ENCODE data around the gene MOGAT3. TPM values are rescaled to one million over a fixed set of nuclear protein-coding genes. Genes with fewer than 3 reads are reported as not detected.
"Not testable (repeated sequence)": the region's sequence is repeated elsewhere in the genome, so short reads cannot be mapped to it uniquely, and the experiment has no call there.

Gene MOGAT3
- total and polyA plus RNA-seq, 4 donors, result not detected

DNA sequence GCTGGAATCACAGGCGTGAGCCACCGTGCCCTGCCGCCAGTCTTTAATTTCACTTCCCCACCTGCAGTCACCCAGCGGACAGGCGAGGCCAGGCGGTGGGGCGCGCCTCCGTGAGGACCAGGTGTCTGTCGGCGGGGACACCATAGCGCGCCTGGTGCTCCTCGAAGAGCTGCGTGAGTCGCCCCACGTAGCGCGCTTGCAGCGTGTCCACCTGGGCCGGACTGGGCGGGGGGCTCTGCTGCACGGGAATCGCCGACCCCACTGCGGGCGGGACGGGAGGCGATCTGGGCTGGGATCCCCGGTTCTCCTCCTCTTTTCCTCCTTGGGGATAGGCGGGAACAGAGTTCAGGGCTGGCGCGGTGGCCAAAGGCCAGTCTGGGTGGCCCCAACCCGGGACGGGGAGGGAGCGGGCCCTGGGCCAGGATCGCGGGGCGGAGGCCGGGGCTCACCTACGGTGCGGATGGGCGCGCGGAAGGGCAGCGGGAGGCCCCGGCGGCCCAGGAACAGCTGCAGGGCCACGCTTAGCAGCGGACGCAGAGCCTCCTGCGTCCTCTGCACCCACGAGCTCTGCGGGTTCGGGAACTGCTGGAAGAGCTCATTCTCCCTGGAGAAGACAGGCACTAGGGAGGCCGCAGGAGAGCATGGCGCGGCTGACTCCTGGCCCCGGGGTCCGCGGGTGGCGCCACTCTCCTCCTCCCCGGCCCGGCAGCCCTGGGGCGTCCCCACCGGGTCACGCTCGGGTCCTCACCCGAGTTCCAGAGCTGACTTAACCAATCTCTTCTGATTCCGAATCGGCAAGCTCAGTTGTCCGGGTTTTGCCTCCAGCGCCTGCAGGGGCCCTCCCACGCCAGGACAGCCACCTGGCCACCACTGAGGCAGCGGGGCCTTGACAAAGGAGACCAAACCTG lies 1.1 kb upstream of the MOGAT3 start:
- Histone ChIP-seq H3K9ac (ENCODE audit: insufficient read depth in 1 of 2, low read length in 2 of 2) (no peak overlapping the region), H3K27ac (ENCODE audit: low read depth in 1 of 2, low read length in 1 of 2) (no peak overlapping the region), H3K27me3 (ENCODE audit: control insufficient read depth in 3 of 3, insufficient read depth in 3 of 3, low read length in 2 of 3) (peaks cover 3 to 41% (median 21%) of the 10 kb centered on the region in 3 donors), H3K36me3 (ENCODE audit: control insufficient read depth in 4 of 4, insufficient read depth in 4 of 4, low read length in 4 of 4) (peaks cover 0 to 9% (median 3%) of the 10 kb centered on the region in 4 donors), H3K4me1 (ENCODE audit: control insufficient read depth in 5 of 5, insufficient read depth in 5 of 5, low read length in 5 of 5) (peaks cover 0 to 4% (median 0%) of the 10 kb centered on the region in 5 donors), H3K4me3 (no peak overlapping the region), H3K9me3 (ENCODE audit: control insufficient read depth in 4 of 4, insufficient read depth in 3 of 4, low read length in 3 of 4) (peaks cover 0 to 2% (median 0%) of the 10 kb centered on the region in 4 donors)
- WGBS, 2 donors, result 10% methylated on average over 58 to 75 of the region's 75 CpGs
- ATAC-seq (ENCODE audit: insufficient read depth, low FRiP score) (no peak), DNase-seq (no peak)
- TF ChIP-seq, protein P1, sequence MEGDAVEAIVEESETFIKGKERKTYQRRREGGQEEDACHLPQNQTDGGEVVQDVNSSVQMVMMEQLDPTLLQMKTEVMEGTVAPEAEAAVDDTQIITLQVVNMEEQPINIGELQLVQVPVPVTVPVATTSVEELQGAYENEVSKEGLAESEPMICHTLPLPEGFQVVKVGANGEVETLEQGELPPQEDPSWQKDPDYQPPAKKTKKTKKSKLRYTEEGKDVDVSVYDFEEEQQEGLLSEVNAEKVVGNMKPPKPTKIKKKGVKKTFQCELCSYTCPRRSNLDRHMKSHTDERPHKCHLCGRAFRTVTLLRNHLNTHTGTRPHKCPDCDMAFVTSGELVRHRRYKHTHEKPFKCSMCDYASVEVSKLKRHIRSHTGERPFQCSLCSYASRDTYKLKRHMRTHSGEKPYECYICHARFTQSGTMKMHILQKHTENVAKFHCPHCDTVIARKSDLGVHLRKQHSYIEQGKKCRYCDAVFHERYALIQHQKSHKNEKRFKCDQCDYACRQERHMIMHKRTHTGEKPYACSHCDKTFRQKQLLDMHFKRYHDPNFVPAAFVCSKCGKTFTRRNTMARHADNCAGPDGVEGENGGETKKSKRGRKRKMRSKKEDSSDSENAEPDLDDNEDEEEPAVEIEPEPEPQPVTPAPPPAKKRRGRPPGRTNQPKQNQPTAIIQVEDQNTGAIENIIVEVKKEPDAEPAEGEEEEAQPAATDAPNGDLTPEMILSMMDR (IDR thresholded peaks at IDR 0.05; ENCODE audit: control extremely low read depth, extremely low read depth), result no peak

DNA sequence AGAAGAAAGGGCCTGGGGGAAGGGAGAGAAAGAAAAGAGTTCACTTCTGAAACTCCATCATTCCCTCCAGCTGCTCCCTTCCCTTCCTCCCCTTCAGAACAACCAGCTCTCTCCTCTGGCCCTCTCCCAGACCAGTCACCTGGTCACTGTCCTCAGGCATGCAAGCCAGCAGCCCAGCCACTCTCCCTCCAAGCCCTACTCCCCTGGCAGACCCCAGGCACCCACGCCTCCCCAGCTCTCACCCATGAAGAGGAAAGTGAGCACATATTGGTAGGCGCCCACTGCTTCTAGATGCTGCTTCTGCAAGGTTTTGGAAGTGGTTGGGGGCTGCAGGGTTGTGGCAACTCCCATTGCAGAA lies 353 bp downstream of the MOGAT3 start:
- Histone ChIP-seq H3K4me3 (no peak overlapping the region), H3K36me3 (ENCODE audit: control insufficient read depth in 4 of 4, insufficient read depth in 4 of 4, low read length in 4 of 4) (no peaks in the 10 kb centered on the region), H3K9ac (ENCODE audit: insufficient read depth in 1 of 2, low read length in 2 of 2) (no peak overlapping the region), H3K27me3 (ENCODE audit: control insufficient read depth in 3 of 3, insufficient read depth in 3 of 3, low read length in 2 of 3) (peaks cover 3 to 41% (median 21%) of the 10 kb centered on the region in 3 donors), H3K27ac (ENCODE audit: low read depth in 1 of 2, low read length in 1 of 2) (no peak overlapping the region), H3K9me3 (ENCODE audit: control insufficient read depth in 4 of 4, insufficient read depth in 3 of 4, low read length in 3 of 4) (peaks cover 0 to 2% (median 0%) of the 10 kb centered on the region in 4 donors), H3K4me1 (ENCODE audit: control insufficient read depth in 5 of 5, insufficient read depth in 5 of 5, low read length in 5 of 5) (peaks cover 0 to 4% (median 0%) of the 10 kb centered on the region in 5 donors)
- TF ChIP-seq, protein P1 (IDR thresholded peaks at IDR 0.05; ENCODE audit: control extremely low read depth, extremely low read depth), result no peak
- ATAC-seq (ENCODE audit: insufficient read depth, low FRiP score) (no peak), DNase-seq (no peak)
- 85 to 86% methylated on average over 2 of the region's 2 CpGs for WGBS, 2 donors

DNA sequence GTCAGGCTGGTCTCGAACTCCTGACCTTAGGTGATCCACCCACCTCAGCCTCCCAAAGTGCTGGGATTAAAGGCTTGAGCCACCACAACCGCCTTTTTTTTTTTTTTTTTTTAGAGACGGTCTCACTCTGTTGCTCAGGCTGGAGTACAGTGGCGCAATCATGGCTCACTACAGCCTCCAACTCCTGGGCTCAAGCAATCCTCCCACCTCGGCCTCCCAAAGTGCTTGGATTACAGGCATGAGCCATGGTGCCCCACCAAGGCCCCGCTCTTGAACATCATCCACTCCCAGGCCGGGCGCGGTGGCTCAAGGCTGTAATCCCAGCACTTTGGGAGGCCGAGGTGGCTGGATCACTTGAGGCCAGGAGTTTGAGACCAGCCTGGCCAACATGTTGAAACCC lies 1.3 kb downstream of the MOGAT3 start:
- not testable (repeated sequence) for ATAC-seq (ENCODE audit: insufficient read depth, low FRiP score); H3K4me1 ChIP-seq (ENCODE audit: control insufficient read depth in 5 of 5, insufficient read depth in 5 of 5, low read length in 5 of 5); H3K4me3 ChIP-seq; H3K27ac ChIP-seq (ENCODE audit: low read depth in 1 of 2, low read length in 1 of 2); H3K36me3 ChIP-seq (ENCODE audit: control insufficient read depth in 4 of 4, insufficient read depth in 4 of 4, low read length in 4 of 4); H3K9ac ChIP-seq (ENCODE audit: insufficient read depth in 1 of 2, low read length in 2 of 2); DNase-seq; H3K9me3 ChIP-seq (ENCODE audit: control insufficient read depth in 4 of 4, insufficient read depth in 3 of 4, low read length in 3 of 4)
- H3K27me3 ChIP-seq (ENCODE audit: control insufficient read depth in 3 of 3, insufficient read depth in 3 of 3, low read length in 2 of 3), result peaks cover 3 to 41% (median 21%) of the 10 kb centered on the region in 3 donors
- WGBS, 2 donors, result 90 to 93% methylated on average over 10 of the region's 10 CpGs

DNA sequence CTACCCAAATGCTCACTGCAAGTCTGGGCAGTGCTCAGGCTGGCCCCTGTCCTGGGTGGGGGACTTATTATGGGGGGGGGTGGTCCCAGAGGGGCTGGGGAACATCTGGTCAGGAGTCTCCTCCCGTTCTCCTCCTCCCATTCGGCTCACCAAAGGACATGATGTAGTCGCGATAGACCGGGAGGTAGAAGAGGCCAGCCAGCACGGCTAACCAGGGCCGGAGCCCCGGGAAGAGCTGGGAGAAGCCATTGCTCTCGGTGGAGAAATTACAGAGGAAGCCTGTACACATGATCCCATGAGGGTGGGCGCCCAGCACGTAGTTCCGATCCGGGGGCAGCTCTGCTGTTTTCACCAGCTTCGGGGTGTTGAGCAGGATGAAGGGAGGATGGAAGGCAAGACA lies 2.4 kb downstream of the MOGAT3 start:
- peaks cover 0 to 2% (median 0%) of the 10 kb centered on the region in 4 donors for H3K9me3 ChIP-seq (ENCODE audit: control insufficient read depth in 4 of 4, insufficient read depth in 3 of 4, low read length in 3 of 4)
- TF ChIP-seq, protein P1 (IDR thresholded peaks at IDR 0.05; ENCODE audit: control extremely low read depth, extremely low read depth), result no peak
- no peak for ATAC-seq (ENCODE audit: insufficient read depth, low FRiP score)
- WGBS, 2 donors, result 67 to 73% methylated on average over 14 of the region's 14 CpGs
- peaks cover 0 to 4% (median 0%) of the 10 kb centered on the region in 5 donors for H3K4me1 ChIP-seq (ENCODE audit: control insufficient read depth in 5 of 5, insufficient read depth in 5 of 5, low read length in 5 of 5)
- no peak overlapping the region for H3K9ac ChIP-seq (ENCODE audit: insufficient read depth in 1 of 2, low read length in 2 of 2)
- DNase-seq, result no peak
- H3K27ac ChIP-seq (ENCODE audit: low read depth in 1 of 2, low read length in 1 of 2), result no peak overlapping the region
- no peaks in the 10 kb centered on the region for H3K36me3 ChIP-seq (ENCODE audit: control insufficient read depth in 4 of 4, insufficient read depth in 4 of 4, low read length in 4 of 4)
- H3K4me3 ChIP-seq, result no peak overlapping the region
- peaks cover 3 to 37% (median 20%) of the 10 kb centered on the region in 3 donors for H3K27me3 ChIP-seq (ENCODE audit: control insufficient read depth in 3 of 3, insufficient read depth in 3 of 3, low read length in 2 of 3)

All from lung (tissue), 12 donors.